NCI-H1930 (cell line): Measurements from ENCODE around the gene MED29.
"Not testable (repeated sequence)": the region's sequence is repeated elsewhere in the genome, so short reads cannot be mapped to it uniquely, and the experiment has no call there.

Experiments
- DNase-seq, 2 experiments: peaks; one replicate each; lab custom pipeline; 2025; lab: John Stamatoyannopoulos, UW

The MED29 gene

DNA sequence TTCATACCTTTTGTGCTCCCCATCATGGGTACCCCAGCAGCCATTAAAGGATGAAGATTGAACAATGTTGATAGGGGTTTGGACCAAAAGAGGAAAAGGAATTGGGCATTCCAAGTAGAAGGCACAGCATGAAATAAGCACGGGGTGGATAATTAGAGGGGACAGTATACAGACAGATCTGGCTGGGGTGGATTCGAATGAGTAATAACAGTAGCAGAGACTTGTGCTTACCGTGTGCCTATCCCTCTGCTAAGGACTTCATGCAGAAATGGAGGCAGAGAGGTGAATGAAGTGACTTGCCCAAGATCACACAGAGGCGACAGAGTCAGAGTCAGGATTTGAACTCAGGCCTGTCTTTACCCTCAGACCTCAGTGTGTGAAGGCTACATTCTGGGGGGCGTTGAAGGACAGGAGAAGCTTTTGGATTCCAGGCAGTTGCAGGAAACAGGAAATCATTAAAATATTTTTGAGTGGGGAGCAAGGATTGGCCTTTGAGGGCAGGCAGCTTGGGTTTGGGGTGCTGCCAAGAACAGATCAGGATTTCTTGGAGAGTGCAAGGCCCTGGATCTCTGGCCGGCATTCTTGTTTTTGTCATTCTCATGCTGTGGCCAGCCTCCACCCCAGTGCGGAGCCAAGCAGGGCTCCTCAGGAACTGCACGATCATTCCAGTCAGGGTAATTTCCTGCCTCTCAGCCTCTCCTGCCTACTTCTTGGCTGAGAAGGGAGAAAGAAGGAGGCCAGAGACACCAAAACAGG is 19.0 kb upstream of the MED29 start:
- no peak for DNase-seq

DNA sequence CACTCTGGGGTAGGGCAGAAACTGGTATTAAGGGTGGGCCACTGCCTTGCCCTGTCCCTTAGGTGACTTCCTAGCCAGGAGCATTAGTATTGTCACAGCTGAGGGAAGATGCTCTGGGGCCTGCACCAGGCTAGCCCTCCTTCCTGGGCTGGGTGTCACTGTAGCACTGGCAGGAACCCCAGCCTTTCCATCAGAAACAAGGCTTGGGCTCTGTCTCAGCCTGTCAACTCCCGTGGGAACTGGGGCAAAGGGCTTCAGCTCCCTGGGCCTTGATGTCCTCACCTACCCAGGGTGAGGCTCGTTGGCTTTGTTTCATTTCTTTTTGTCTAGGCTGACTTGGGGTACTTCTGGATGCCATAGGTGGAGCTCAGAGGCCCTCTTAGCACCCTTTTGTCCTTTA is 18.2 kb upstream of the MED29 start:
- no peak for DNase-seq

DNA sequence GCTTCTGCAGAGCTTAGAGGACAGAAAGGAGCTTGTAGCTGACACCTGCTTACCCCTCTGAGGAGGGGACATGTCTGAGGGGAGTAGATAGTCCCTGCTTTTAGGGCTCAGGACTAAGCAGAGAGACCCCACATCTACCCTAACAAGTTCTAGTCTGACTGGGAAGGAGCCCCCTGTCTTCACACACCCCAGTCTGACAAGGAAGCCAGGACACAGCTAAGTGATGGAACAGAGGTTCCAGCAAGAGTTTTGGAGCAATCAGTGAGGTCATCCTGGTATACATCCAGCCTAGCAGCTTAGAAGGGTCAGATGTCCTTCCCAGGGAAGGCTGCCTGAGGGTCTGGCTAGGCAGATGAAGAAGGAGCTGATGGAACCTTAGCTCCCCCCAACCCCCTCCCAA is 15.2 kb upstream of the MED29 start:
- no peak for DNase-seq

- no peak for DNase-seq
Observed at GRCh38 chr19:39377373-39378362, 13.5 kb upstream of the MED29 start.

DNA sequence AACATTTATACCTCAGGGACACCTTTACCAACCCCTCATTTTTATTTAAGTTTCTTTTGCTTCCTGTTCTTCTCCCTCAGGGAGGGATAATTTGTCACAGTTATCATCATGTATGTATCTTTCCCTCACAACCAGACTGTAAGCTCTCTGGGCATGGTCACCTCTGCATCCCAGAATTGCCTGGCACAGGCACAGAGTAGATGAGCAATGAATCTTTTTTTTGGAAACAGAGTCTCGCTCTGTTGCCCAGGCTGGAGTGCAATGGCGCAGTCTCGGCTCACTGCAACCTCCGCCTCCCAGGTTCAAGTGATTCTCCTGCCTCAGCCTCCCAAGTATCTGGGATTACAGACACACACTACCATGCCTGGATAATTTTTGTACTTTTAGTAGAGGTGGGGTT is 11.8 kb upstream of the MED29 start:
- not testable (repeated sequence) for DNase-seq

- no peak for DNase-seq
Observed at GRCh38 chr19:39379865-39380396, 11.2 kb upstream of the MED29 start.

- no peak for DNase-seq
Observed at GRCh38 chr19:39380521-39381502, 10.4 kb upstream of the MED29 start.

GRCh38 chr19:39381910-39382611 is 9.1 kb upstream of the MED29 start:
- DNase-seq: no peak

DNA sequence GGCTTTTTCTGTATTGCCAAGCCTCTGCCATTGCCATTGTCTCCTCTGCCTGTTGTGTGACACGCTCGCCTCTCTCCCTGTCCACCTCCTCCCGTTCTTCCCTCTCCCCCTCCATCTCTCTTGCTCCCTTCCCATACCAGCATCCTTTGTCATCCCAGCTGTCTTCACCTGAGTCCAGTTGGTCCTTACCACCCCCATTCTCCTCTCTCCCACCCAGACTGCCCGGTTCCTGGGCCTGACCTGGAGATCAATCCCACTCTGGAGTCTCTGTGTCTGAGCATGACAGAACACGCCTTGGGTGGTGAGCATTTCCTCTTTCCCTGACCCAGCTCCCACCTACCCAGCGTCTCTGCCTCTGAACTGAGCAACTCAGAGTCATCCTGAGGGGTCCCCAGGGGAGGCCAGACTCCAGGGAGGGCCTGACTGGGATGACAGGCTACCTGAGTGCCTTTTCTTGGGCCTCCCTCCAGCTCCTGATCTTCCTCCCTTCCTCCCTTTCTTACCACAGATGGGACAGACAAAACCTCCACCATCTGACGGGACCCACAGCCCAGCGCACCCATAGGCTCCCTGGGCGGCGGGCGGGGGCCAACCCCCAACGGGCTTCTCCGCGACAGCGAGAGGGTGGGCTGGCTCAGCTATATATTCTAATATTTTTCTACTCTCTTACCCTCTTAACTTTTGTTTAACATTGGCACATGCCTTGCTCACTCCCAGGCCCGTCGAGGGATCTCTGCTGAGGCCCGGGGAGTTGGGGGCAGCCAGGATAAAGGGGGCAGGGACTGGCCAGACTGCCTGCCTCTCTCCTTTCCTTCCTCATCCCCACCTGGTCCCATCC is 8.0 kb upstream of the MED29 start:
- DNase-seq: no peak

DNA sequence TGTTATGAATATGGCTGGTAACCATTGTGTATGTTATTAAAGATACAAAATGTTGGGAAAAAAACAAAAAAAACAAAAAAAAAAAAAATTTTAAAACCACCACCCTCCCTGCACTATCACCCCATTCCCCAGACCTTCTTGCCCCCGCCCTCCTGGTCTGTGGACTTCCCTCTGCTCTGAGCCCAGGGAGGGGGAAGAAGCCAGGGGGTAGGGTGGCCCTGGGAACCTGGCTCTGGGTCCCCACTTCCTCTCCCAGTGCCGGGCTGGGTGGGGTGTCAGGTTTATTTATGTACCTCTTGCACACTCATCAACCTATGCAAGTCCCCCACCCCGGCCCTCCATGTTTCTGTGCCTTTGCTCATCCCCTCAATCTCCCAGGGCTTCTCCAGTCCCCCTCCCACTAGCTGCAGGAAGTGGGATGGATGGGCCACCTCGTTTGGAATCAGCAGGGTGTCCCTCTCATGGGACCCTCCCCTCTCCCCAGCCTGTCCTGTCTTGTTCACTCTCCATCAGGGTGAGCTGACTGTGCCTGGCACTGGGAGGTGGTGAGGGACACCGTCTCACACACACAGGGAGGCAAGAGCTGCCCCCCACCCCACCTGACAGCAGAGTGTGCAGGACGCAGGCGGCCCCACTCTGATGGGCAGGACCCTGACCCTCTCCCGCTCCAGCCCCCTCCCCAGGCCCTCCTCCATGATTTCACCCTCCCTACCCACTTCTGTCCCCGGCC is 6.2 kb upstream of the MED29 start:
- no peak for DNase-seq

GRCh38 chr19:39385629-39386411 is 5.4 kb upstream of the MED29 start:
- DNase-seq: no peak

GRCh38 chr19:39386557-39386956 is 4.6 kb upstream of the MED29 start:
- no peak for DNase-seq

- DNase-seq: no peak
Observed at GRCh38 chr19:39388657-39389056, 2.5 kb upstream of the MED29 start.

GRCh38 chr19:39389631-39390414 is 1.4 kb upstream of the MED29 start:
- DNase-seq: no peak

GRCh38 chr19:39390451-39390750 is 777 bp upstream of the MED29 start:
- no peak for DNase-seq

- peak; percentile 63 to 65 for DNase-seq
Observed at GRCh38 chr19:39397360-39398296, 6.5 kb downstream of the MED29 start.
